Esophagus muscularis mucosa (tissue), 4 donors: ENCODE measurements around the gene CAMKMT. TPM values are rescaled to one million over a fixed set of nuclear protein-coding genes. Genes with fewer than 3 reads are reported as not detected.
A peak's percentile ranks its signal among the peaks of the same experiment; 100 is the strongest.

ENCODE experiments used
- DNase-seq: peaks from one replicate; pipeline ENCODE4 v3.0.0-alpha.2; 2017; ENCODE audit errors: extremely low spot score
- H3K27ac ChIP-seq, 4 donors: fragments of 200-600 bp; sonication (generic); replicated peaks in 1 of 4; 1 replicate in 3 of 4; 2 replicates in 1 of 4; pipeline ENCODE4 v1.5.1; 2016 to 2019; ENCODE audit warnings: mild to moderate bottlenecking in 1 of 4
- H3K27me3 ChIP-seq, 4 donors: fragments of 200-600 bp; sonication (generic); one replicate each; pipeline versions ENCODE4 v1.5.1 to v1.6.0; 2016 to 2019
- H3K36me3 ChIP-seq, 4 donors: fragments of 200-600 bp; sonication (generic); one replicate each; pipeline ENCODE4 v1.5.1; 2016 to 2019
- H3K4me1 ChIP-seq, 4 donors: fragments of 200-600 bp; sonication (generic); one replicate each; pipeline ENCODE4 v1.5.1; 2016 to 2019
- H3K4me3 ChIP-seq, 4 donors: fragments of 200-600 bp; sonication (generic); 1 replicate in 2 of 4; 2 replicates in 2 of 4; pipeline ENCODE4 v1.5.1; 2016 to 2019; ENCODE audit warnings: mild to moderate bottlenecking in 4 of 4, moderate library complexity in 1 of 4
- H3K9me3 ChIP-seq, 4 donors: fragments of 200-600 bp; sonication (generic); 1 replicate in 3 of 4; 2 replicates in 1 of 4; pipeline ENCODE4 v1.5.1; 2016 to 2019
- EP300 ChIP-seq: sonication (generic); formaldehyde crosslinking; IDR thresholded peaks from one replicate; pipeline ENCODE4 v1.6.1; 2017; ENCODE audit warnings: antibody characterized with exemption
- POLR2A ChIP-seq: fragments of 450-650 bp; IDR thresholded peaks from one replicate; pipeline ENCODE4 v1.6.1; 2017; ENCODE audit warnings: antibody characterized with exemption, moderate library complexity, mild to moderate bottlenecking, low read depth
- POLR2AphosphoS5 ChIP-seq, 2 donors: sonication (generic); formaldehyde crosslinking; IDR thresholded peaks; one replicate each; pipeline ENCODE4 v1.6.1; 2017; ENCODE audit warnings: antibody characterized with exemption in 2 of 2
- WGBS: methylation state at CpG from one replicate; pipeline ENCODE4 v1.1.5; 2018; 5-methylcytosine and 5-hydroxymethylcytosine counted together
- intact Hi-C: fragments of 100-400 bp; cut with DNase I; formaldehyde crosslinking; loops from one replicate; pipeline ENCODE4 v1.15.1; 2023
- total RNA-seq, 4 donors: library from RNA; depleted of rRNA; stranded (reverse); fragments of >200 nt; gene quantifications; one replicate each; pipeline versions ENCODE4 v1.1.0 to v1.2.1, GENCODE V29; 2016
- TF ChIP-seq, protein P1 (sequence below), 3 experiments: fragments of 200-600 bp in 2 of 3; fragments of 450-650 bp in 1 of 3; sonication (generic) in 2 of 3; IDR thresholded peaks; one replicate each; pipeline ENCODE4 v1.5.1; 2017 to 2019; ENCODE audit warnings: antibody characterized with exemption in 3 of 3, mild to moderate bottlenecking in 2 of 3, moderate library complexity in 1 of 3

Gene CAMKMT
- total RNA-seq, 4 donors from 2014 or later, result 5.8 to 8.3 (median 6.9) TPM

DNA sequence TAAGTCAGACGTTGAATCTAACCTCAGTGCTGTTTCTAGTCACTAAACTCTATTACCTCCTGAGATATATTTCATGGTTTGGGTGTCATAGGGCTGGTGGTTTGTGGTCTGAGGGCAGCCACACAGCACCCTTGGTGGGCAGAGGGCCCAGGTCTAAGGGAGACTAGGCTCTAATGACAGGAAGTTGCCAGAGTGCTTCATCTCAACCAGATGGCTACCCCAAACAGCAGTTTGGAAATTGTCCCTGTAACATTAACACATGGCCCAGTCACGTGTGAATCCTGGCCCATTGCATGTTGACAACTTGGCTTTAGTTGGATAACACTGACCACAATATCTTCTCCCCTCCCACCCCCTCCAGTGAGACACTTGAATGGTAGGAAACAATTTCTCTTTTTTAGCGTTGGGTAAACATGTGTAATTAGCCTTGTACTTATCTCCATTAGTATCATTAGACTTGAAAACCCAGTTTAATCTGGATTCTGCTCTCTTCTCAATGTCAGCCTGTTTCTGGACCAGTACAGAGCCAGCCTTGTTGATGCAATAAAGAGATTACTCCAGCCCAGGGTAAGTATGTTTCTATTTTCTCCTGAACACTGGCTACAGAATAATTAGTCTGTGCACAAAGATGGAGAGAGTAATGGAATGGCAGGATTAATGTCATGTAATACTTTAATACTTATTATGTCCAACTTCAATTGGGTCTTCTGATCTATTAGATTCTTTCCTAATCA, 392.0 kb downstream of the CAMKMT start:
- H3K4me3 ChIP-seq, result no peak overlapping the region
- DNase-seq, result peak; percentile 50
- H3K4me1 ChIP-seq, result no peaks in the 10 kb centered on the region
- H3K27ac ChIP-seq, result no peak overlapping the region
- no peak for TF ChIP-seq EP300
- TF ChIP-seq, protein P1, sequence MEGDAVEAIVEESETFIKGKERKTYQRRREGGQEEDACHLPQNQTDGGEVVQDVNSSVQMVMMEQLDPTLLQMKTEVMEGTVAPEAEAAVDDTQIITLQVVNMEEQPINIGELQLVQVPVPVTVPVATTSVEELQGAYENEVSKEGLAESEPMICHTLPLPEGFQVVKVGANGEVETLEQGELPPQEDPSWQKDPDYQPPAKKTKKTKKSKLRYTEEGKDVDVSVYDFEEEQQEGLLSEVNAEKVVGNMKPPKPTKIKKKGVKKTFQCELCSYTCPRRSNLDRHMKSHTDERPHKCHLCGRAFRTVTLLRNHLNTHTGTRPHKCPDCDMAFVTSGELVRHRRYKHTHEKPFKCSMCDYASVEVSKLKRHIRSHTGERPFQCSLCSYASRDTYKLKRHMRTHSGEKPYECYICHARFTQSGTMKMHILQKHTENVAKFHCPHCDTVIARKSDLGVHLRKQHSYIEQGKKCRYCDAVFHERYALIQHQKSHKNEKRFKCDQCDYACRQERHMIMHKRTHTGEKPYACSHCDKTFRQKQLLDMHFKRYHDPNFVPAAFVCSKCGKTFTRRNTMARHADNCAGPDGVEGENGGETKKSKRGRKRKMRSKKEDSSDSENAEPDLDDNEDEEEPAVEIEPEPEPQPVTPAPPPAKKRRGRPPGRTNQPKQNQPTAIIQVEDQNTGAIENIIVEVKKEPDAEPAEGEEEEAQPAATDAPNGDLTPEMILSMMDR (IDR thresholded peaks at IDR 0.05), result no peak
- no peak for TF ChIP-seq POLR2AphosphoS5 (IDR thresholded peaks at IDR 0.05)
- TF ChIP-seq POLR2A, result no peak
- no peaks in the 10 kb centered on the region for H3K27me3 ChIP-seq
- intact Hi-C loops, result no loop called here
- WGBS, result 58% methylated on average over 3 of the region's 3 CpGs
- H3K36me3 ChIP-seq, result peaks cover 0 to 3% (median 0%) of the 10 kb centered on the region in 4 donors
- H3K9me3 ChIP-seq, result no peaks in the 10 kb centered on the region

DNA sequence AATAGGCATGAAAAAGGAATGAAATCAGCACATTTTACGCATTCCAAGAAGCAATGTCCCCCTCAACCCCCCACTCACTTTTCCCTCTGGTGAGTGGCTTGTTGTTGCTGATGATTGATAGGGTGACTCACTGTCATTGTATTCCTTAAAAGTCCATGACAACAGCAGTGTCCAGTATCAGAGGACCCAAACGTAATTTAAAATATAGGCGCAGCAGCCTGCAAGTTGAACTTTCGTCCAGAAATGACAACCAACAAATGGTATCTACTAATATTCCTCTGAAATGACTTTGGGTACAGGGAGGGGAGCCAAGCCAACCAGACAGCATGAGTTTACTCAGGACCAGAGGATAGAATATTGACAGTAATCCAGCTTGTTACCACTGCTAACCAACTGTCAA, 396.8 kb downstream of the CAMKMT start:
- Histone ChIP-seq H3K9me3 (no peaks in the 10 kb centered on the region), H3K4me1 (no peaks in the 10 kb centered on the region), H3K27ac (no peak overlapping the region), H3K4me3 (no peak overlapping the region), H3K36me3 (peaks cover 0 to 3% (median 0%) of the 10 kb centered on the region in 4 donors), H3K27me3 (no peaks in the 10 kb centered on the region)
- WGBS, result 92% methylated on average over 4 of the region's 4 CpGs
- intact Hi-C loops, result no loop called here
- TF ChIP-seq POLR2A, result no peak
- TF ChIP-seq EP300, result no peak
- TF ChIP-seq, protein P1 (IDR thresholded peaks at IDR 0.05), result no peak
- TF ChIP-seq POLR2AphosphoS5 (IDR thresholded peaks at IDR 0.05), result no peak
- peak; percentile 74 for DNase-seq

DNA sequence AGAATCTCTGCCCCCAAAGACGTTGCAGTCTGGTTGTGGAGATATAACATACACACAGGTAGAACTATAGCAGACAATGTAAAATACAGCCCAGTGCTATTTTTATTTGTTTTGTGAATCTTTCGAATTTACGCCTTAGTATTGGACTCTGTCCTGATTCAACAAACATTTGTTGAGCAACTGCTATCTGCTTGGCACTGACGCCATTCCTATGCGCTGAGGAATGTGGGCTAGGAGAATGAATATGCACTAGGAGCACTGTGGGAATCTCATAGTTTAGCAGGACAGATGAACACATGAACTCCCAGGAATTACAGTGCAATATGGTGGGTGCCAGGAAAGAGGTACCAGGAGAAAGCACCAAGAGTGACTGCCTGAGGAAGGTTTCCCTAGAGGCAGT, 398.1 kb downstream of the CAMKMT start:
- DNase-seq, result peak; percentile 39
- 98% methylated on average over 5 of the region's 5 CpGs for WGBS
- no peaks in the 10 kb centered on the region for H3K27me3 ChIP-seq
- H3K27ac ChIP-seq, result no peak overlapping the region
- H3K4me3 ChIP-seq, result no peak overlapping the region
- H3K4me1 ChIP-seq, result no peaks in the 10 kb centered on the region
- peaks cover 0 to 3% (median 0%) of the 10 kb centered on the region in 4 donors for H3K36me3 ChIP-seq
- TF ChIP-seq POLR2AphosphoS5 (IDR thresholded peaks at IDR 0.05) (no peak), POLR2A (no peak), EP300 (no peak)
- TF ChIP-seq, protein P1 (IDR thresholded peaks at IDR 0.05), result no peak
- intact Hi-C loops, result no loop called here
- no peaks in the 10 kb centered on the region for H3K9me3 ChIP-seq

DNA sequence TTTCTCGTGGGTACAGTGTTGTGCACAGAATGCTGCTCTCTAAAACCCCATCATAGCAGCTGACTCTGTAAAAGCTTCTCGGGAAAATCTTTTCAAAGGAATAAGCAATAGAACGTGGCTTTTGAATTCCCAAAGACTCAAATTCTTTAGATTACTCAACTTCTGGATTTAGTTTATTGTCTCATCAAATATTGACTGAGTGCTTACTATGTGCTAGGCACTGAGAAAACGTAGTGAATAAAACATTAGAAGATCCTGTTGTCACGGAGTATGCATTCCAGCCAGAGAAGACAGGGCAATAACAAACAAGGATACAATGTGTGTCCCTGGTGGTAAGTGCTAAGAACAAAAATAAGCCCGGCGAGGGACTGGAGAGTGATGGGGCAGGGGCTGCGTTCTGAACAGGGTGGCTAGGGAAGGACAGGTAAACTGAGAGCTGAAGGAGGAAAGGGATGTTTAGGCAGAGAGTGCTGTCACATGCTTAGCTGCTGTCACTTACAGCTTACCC, 401.6 kb downstream of the CAMKMT start:
- 78% methylated on average over 8 of the region's 8 CpGs for WGBS
- intact Hi-C loops, result no loop called here
- Histone ChIP-seq H3K27ac (no peak overlapping the region), H3K27me3 (peaks cover 0 to under 1% (median 0%) of the 10 kb centered on the region in 4 donors), H3K9me3 (no peaks in the 10 kb centered on the region), H3K4me3 (no peak overlapping the region), H3K36me3 (no peaks in the 10 kb centered on the region), H3K4me1 (no peaks in the 10 kb centered on the region)
- no peak for DNase-seq
- TF ChIP-seq POLR2AphosphoS5 (IDR thresholded peaks at IDR 0.05), result no peak
- TF ChIP-seq, protein P1 (IDR thresholded peaks at IDR 0.05), result no peak
- no peak for TF ChIP-seq EP300
- TF ChIP-seq POLR2A, result no peak
